HepG2 (cell line): ENCODE results near the gene MEGF6. TPM values are rescaled to one million over a fixed set of nuclear protein-coding genes. Genes with fewer than 3 reads are reported as not detected.

Experiments used
- CBX5 ChIP-seq: sonication (generic); formaldehyde crosslinking; IDR thresholded peaks from 2 replicates; pipeline ENCODE4 v1.4.0; 2020; ENCODE audit warnings: missing genetic modification reagents, borderline replicate concordance
- CHD4 ChIP-seq: fragments of 200-600 bp; sonication (generic); IDR thresholded peaks from 2 replicates; pipeline ENCODE4 v1.7.0; 2017; ENCODE audit warnings: mild to moderate bottlenecking, low read length, borderline replicate concordance
- DPF2 ChIP-seq: sonication (generic); formaldehyde crosslinking; IDR thresholded peaks from 2 replicates; pipeline ENCODE4 v1.4.0; 2020; ENCODE audit warnings: mild to moderate bottlenecking, low read depth, missing genetic modification reagents, borderline replicate concordance
- EEA1 ChIP-seq: sonication (generic); formaldehyde crosslinking; IDR thresholded peaks from 2 replicates; pipeline ENCODE4 v1.5.1; 2020; ENCODE audit warnings: mild to moderate bottlenecking, missing genetic modification reagents, borderline replicate concordance
- MAF1 ChIP-seq: sonication (generic); formaldehyde crosslinking; IDR thresholded peaks from 2 replicates; pipeline ENCODE4 v1.5.0; 2020; ENCODE audit warnings: missing genetic modification reagents, borderline replicate concordance
- RCOR2 ChIP-seq: IDR thresholded peaks from 2 replicates; pipeline ENCODE4 v1.6.1; 2016; ENCODE audit warnings: missing biosample characterization, missing genetic modification reagents
- SALL1 ChIP-seq: sonication (generic); formaldehyde crosslinking; IDR thresholded peaks from 2 replicates; pipeline ENCODE4 v1.8.0; 2022; ENCODE audit warnings: mild to moderate bottlenecking, missing genetic modification reagents
- SOX13 ChIP-seq, 3 experiments: fragments of 450-650 bp in 1 of 3; sonication (generic) in 1 of 3; formaldehyde crosslinking in 1 of 3; IDR thresholded peaks in 2 of 3; conservative IDR thresholded peaks in 1 of 3; 2 replicates each; pipeline versions ENCODE4 v1.5.0 to v1.6.1; 2016 to 2020; ENCODE audit warnings: antibody characterized with exemption in 1 of 3, mild to moderate bottlenecking in 1 of 3, missing compliant biosample characterization in 1 of 3, missing genetic modification reagents in 1 of 3, moderate library complexity in 1 of 3
- TAF1 ChIP-seq: sonication (generic); formaldehyde crosslinking; IDR thresholded peaks from 2 replicates; pipeline ENCODE4 v1.4.0; 2020; ENCODE audit warnings: missing genetic modification reagents
- ZBTB46 ChIP-seq: sonication (generic); formaldehyde crosslinking; IDR thresholded peaks from 2 replicates; pipeline ENCODE4 v1.4.0; 2020; ENCODE audit warnings: mild to moderate bottlenecking, missing genetic modification reagents, borderline replicate concordance
- ZC3H13 ChIP-seq: sonication (generic); formaldehyde crosslinking; IDR thresholded peaks from 2 replicates; pipeline ENCODE4 v1.8.1; 2023; ENCODE audit warnings: mild to moderate bottlenecking, missing genetic modification reagents, moderate library complexity
- ZNF138 ChIP-seq: sonication (generic); formaldehyde crosslinking; IDR thresholded peaks from 2 replicates; pipeline ENCODE4 v1.5.0; 2020; ENCODE audit warnings: mild to moderate bottlenecking, low read depth, missing genetic modification reagents
- ZNF17 ChIP-seq: sonication (generic); formaldehyde crosslinking; IDR thresholded peaks from 2 replicates; pipeline ENCODE4 v1.5.0; 2020; ENCODE audit warnings: mild to moderate bottlenecking, missing genetic modification reagents
- ZNF207 ChIP-seq: fragments of 450-650 bp; IDR thresholded peaks from 2 replicates; pipeline ENCODE4 v1.6.1; 2016; ENCODE audit warnings: antibody characterized with exemption, borderline replicate concordance
- ZNF543 ChIP-seq: sonication (generic); formaldehyde crosslinking; IDR thresholded peaks from 2 replicates; pipeline ENCODE4 v1.4.0; 2020; ENCODE audit warnings: mild to moderate bottlenecking, missing genetic modification reagents
- ZNF770 ChIP-seq: sonication (generic); formaldehyde crosslinking; IDR thresholded peaks from 2 replicates; pipeline ENCODE4 v1.5.0; 2020; ENCODE audit warnings: mild to moderate bottlenecking, missing genetic modification reagents
- polyA plus RNA-seq, 8 experiments: library from polyadenylated mRNA; depleted of rRNA in 3 of 8; stranded (reverse) in 7 of 8; unstranded in 1 of 8; fragments of >200 nt; fragmentation: Illumina TruSeq in 4 of 8; extraction: Trizol in 4 of 8; gene quantifications; 2 replicates each; pipeline versions ENCODE4 v1.2.1 to v1.2.3, GENCODE V29; 2011 to 2016; ENCODE audit warnings: low read depth in 4 of 8, missing spikeins in 1 of 8, mixed read lengths in 1 of 8; ENCODE audit not compliant: insufficient read depth in 1 of 8
- total RNA-seq, 5 experiments: library from RNA; depleted of rRNA; stranded (reverse); fragments of >200 nt; fragmentation: Illumina TruSeq; extraction: Trizol; gene quantifications; 2 replicates each; pipeline ENCODE4 v1.2.3, GENCODE V29; 2016; ENCODE audit warnings: low read depth in 1 of 5
- TF ChIP-seq, protein P1 (sequence below): sonication (generic); formaldehyde crosslinking; IDR thresholded peaks from 2 replicates; pipeline ENCODE4 v1.4.0; 2020; ENCODE audit warnings: missing genetic modification reagents
- TF ChIP-seq, protein P2 (sequence below): sonication (generic); formaldehyde crosslinking; IDR thresholded peaks from 2 replicates; pipeline ENCODE4 v1.4.0; 2020; ENCODE audit warnings: missing genetic modification reagents, borderline replicate concordance
- TF ChIP-seq, protein P3 (sequence below): sonication (generic); formaldehyde crosslinking; IDR thresholded peaks from 2 replicates; pipeline ENCODE4 v1.4.0; 2020; ENCODE audit warnings: missing genetic modification reagents, mild to moderate bottlenecking, borderline replicate concordance

MEGF6 gene
- total and polyA plus RNA-seq, 2 of the 13 experiments (the other 11 are each of a cell fraction or from before 2014, with no cell fraction given) = 1.9 TPM

DNA sequence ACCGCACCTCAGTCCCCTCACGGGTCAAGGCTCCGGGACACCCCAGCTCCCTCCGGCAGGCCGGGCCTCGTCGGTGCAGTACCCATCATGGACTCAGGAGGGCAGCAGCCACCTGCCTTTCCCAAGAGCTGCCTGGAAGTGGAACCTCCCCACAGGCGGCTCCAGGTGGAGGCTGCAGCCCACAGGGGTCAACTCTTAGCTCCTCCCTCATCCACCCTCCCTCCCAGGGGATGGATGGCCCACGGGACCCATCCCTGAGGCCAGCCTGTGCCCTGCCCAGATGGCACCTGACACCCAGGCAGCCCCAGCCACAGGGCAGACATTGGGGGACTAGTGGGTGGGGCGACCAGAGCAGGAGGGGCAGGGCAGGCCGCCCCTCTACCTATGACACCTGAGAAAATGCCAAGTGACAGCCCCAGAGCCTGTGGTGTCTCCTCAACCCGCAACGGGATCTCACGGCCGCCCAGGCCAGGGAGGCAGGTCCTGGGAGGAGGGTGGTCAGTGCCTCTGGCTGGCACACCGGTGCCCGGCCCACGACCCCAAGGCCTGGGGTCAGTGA lies 158.0 kb downstream of the MEGF6 start (continued):
- 0 out of 2 replicates have a peak, but pooled peaks have one; percentile 16 for TF ChIP-seq ZNF770 (CRISPR knock-in tag)
- no peak for TF ChIP-seq MAF1 (CRISPR knock-in tag)
- TF ChIP-seq ZNF138 (CRISPR knock-in tag) = no peak
- no peak for TF ChIP-seq TAF1 (CRISPR knock-in tag)
- TF ChIP-seq ZBTB46 (CRISPR knock-in tag) = no peak
- TF ChIP-seq ZC3H13 (CRISPR knock-in tag) = peak; percentile 84
- TF ChIP-seq, protein P1, sequence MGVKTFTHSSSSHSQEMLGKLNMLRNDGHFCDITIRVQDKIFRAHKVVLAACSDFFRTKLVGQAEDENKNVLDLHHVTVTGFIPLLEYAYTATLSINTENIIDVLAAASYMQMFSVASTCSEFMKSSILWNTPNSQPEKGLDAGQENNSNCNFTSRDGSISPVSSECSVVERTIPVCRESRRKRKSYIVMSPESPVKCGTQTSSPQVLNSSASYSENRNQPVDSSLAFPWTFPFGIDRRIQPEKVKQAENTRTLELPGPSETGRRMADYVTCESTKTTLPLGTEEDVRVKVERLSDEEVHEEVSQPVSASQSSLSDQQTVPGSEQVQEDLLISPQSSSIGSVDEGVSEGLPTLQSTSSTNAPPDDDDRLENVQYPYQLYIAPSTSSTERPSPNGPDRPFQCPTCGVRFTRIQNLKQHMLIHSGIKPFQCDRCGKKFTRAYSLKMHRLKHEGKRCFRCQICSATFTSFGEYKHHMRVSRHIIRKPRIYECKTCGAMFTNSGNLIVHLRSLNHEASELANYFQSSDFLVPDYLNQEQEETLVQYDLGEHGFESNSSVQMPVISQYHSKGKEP = no peak
- no peak for TF ChIP-seq ZNF543 (CRISPR knock-in tag)
- peak; percentile 56 for TF ChIP-seq SALL1 (CRISPR knock-in tag)
- TF ChIP-seq CBX5 = no peak
- TF ChIP-seq ZNF207 = no peak
- TF ChIP-seq CHD4 = no peak
- no peak for TF ChIP-seq DPF2 (CRISPR knock-in tag)
- TF ChIP-seq SOX13 (IDR thresholded peaks at IDR 0.05) = no peak
- peak in 1 of 2 experiments; percentile 27; a peak in 1 of 4 replicates for TF ChIP-seq SOX13 (CRISPR knock-in tag; conservative IDR thresholded peaks at IDR 0.05 in 1 of 2, IDR thresholded peaks at IDR 0.05 in 1 of 2)
- TF ChIP-seq, protein P2, sequence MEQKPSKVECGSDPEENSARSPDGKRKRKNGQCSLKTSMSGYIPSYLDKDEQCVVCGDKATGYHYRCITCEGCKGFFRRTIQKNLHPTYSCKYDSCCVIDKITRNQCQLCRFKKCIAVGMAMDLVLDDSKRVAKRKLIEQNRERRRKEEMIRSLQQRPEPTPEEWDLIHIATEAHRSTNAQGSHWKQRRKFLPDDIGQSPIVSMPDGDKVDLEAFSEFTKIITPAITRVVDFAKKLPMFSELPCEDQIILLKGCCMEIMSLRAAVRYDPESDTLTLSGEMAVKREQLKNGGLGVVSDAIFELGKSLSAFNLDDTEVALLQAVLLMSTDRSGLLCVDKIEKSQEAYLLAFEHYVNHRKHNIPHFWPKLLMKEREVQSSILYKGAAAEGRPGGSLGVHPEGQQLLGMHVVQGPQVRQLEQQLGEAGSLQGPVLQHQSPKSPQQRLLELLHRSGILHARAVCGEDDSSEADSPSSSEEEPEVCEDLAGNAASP (CRISPR knock-in tag) = peak; percentile 52
- TF ChIP-seq RCOR2 = no peak
- TF ChIP-seq, protein P3, sequence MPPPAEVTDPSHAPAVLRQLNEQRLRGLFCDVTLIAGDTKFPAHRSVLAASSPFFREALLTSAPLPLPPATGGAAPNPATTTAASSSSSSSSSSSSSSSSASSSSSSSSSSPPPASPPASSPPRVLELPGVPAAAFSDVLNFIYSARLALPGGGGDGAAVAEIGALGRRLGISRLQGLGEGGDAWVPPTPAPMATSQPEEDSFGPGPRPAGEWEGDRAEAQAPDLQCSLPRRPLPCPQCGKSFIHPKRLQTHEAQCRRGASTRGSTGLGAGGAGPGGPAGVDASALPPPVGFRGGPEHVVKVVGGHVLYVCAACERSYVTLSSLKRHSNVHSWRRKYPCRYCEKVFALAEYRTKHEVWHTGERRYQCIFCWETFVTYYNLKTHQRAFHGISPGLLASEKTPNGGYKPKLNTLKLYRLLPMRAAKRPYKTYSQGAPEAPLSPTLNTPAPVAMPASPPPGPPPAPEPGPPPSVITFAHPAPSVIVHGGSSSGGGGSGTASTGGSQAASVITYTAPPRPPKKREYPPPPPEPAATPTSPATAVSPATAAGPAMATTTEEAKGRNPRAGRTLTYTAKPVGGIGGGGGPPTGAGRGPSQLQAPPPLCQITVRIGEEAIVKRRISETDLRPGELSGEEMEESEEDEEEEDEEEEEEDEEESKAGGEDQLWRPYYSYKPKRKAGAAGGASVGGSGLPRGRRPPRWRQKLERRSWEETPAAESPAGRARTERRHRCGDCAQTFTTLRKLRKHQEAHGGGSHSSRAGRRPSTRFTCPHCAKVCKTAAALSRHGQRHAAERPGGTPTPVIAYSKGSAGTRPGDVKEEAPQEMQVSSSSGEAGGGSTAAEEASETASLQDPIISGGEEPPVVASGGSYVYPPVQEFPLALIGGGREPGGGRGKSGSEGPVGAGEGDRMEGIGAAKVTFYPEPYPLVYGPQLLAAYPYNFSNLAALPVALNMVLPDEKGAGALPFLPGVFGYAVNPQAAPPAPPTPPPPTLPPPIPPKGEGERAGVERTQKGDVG (CRISPR knock-in tag) = no peak
- TF ChIP-seq ZNF17 (CRISPR knock-in tag) = no peak
- TF ChIP-seq EEA1 (CRISPR knock-in tag) = peak; percentile 56; the same call in 1 of the 2 replicates
